GM10266 (cell line): ENCODE data around the gene GPR146.

Experiments
- DNase-seq: peaks from one replicate; pipeline ENCODE4 v3.0.0; 2012; ENCODE audit errors: extremely low spot score
- TF ChIP-seq, protein P1 (sequence below): IDR thresholded peaks from 2 replicates; pipeline ENCODE4 v1.5.1; 2012; ENCODE audit warnings: mild to moderate bottlenecking, low read depth; ENCODE audit not compliant: control insufficient read depth, insufficient read depth; ENCODE audit errors: missing control alignments

Gene GPR146

DNA sequence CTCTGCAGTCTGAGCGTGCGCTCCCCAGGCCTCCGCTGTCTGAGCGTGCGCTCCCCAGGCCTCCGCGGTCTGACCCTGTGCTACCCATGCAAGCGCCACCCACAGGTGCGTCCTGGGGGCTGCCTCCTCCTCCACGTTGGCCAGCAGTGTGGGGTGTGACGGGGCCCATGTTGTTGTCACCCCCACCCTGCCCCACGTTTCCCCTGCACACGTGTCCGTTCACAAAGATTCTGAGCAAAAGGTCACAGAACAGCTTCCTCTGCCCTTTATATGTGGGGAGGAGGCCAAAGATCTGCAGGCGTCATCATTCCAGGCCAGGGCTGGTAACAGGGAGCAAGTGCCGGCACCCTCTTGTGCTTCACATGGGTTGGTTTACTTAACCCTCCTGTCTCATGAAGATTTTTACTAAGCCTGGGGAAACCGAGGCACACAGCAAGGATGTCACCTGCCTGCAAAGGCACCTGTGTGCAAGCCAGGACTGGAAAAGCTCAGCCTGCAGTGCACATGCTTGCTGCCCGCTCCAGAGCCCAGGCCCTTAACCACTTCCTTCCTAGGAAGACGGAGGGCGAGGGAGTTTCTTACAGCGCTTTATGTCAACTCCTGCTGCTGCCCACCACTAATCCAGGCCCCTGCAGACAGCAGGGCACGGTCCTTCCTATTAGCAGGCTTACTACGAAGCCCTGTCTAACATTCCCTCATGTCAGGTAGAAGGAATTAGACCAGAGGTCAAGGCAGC, 4.8 kb downstream of the GPR146 start:
- DNase-seq: no peak
- TF ChIP-seq, protein P1, sequence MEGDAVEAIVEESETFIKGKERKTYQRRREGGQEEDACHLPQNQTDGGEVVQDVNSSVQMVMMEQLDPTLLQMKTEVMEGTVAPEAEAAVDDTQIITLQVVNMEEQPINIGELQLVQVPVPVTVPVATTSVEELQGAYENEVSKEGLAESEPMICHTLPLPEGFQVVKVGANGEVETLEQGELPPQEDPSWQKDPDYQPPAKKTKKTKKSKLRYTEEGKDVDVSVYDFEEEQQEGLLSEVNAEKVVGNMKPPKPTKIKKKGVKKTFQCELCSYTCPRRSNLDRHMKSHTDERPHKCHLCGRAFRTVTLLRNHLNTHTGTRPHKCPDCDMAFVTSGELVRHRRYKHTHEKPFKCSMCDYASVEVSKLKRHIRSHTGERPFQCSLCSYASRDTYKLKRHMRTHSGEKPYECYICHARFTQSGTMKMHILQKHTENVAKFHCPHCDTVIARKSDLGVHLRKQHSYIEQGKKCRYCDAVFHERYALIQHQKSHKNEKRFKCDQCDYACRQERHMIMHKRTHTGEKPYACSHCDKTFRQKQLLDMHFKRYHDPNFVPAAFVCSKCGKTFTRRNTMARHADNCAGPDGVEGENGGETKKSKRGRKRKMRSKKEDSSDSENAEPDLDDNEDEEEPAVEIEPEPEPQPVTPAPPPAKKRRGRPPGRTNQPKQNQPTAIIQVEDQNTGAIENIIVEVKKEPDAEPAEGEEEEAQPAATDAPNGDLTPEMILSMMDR: no peak

DNA sequence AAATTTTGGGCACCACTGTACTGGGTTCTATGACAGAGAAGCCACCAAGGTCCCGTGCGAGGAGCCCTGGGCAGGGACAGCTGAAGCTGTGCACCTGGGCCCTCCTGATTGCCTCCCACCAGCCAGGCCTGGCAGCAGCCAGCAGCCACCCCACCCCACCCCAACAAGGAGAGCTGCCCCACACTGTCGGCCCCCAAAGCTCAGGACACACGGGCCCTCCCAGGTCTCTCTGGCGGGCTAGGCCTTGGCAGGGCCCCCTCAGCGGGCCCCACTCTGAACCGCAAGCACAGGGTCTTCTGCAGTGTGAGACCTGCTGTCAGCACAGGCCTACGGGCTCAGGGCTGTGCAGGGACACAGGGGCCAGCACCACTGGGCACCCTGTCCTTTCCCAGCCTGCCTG, 5.5 kb downstream of the GPR146 start:
- TF ChIP-seq, protein P1: no peak
- no peak for DNase-seq

DNA sequence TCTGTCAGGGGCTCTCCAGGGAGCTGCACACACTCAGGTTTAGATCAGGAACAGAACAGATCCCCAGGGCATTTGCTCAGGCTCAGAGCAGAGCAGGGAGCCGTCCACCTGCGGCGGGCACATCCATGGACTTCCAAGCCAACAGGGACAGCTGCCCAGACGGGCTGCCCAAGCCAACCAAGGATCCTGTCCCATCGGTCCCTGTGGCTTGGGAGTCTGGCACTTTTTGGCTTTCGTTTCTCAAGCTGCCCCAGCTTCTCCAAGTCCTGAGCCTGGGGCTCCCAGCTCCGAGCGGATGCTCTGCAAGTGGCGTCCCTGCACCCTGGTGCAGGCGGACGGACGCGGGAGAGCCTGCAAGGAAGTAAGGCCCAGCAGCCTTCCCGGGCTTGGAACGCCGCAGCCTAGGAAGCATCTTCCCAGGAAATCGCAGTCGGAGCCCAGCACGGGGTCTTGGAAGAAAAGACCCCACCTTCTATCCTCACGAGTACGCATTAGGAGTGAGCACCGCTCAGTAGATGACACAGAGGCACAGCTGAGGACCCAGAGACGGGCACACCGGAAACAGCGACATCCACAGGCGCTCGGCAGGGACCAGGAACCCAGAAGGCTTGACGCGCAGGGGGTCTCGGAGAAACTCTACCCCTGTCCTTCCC, 6.0 kb downstream of the GPR146 start:
- DNase-seq: no peak

DNA sequence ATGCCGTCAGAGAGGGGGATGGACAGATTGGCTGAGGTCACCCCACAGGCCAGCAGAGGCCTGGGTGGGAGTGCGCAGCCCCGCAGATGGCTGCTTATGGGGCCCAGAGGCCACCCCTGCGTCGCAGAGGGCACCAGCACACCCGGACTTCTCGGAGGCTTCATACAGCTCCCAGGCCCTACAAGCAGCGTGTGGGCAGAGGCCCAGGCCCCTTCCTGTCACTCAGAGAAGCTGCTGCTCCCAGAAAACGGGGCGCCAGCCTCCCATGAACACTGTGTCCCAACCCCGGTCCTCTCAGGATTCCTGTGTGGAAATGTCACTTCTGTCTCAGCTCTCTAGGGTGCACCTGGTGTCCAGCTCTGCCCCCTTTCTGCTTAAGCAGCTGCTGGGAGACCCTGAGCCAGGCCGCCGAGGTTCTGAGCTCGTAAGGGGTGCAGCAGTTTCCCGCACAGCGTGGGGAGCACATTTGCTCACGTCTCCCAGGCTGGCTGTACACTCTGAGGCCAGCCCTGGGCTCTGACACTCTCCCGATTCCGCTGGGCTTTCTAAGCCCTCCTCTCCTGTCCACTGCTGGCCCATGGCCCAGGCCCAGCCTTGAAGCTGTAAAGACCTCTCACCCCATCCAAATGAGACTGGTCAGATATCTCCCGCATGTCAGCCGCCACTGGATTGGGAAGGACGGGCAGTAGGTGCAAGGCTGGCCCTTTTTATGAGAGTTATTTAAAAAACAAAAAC, 6.8 kb downstream of the GPR146 start:
- no peak for DNase-seq
- TF ChIP-seq, protein P1: no peak

More for the DNA sequence above, 6.0 kb downstream of the GPR146 start:
- TF ChIP-seq, protein P1: no peak

DNA sequence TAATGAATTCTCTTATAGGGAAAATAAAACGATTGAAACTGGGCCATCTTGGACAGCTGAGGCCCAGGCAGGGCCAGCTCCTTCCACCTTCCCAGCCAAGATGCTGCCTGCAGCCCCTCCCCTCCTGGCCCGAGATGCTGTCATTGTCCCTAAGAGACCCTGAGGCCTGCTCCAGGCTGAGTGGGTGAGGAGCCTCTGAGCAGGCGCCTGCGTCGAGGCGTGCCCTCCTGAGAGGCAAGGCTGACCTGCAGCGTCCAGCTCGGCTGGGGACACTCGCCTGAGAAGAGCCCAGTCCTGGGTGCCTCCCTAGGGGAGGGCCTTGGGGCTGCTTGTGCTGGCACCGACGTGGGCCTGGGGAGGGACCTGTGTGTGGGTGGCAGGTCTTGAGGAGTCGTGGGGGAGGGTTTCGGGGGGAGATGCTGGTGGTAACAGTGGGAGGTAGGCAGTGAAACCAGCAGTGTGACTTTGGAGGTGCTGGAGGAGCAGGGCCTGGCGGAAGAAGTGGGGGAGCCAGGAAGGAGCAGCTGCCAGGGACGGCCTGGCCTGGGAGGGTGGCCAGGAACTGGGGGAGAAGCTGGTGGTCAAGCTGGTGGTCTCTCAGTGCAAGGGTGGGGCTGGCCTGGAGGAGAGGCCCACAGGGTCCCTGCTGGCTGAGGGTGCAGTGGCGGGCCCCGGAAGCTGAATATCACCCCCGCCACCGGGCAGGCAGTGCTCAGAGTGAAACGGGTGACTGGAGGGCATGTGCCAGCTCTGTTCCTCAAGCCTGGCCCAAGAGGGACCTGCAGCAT, 7.9 kb downstream of the GPR146 start:
- TF ChIP-seq, protein P1: no peak
- DNase-seq: no peak

DNA sequence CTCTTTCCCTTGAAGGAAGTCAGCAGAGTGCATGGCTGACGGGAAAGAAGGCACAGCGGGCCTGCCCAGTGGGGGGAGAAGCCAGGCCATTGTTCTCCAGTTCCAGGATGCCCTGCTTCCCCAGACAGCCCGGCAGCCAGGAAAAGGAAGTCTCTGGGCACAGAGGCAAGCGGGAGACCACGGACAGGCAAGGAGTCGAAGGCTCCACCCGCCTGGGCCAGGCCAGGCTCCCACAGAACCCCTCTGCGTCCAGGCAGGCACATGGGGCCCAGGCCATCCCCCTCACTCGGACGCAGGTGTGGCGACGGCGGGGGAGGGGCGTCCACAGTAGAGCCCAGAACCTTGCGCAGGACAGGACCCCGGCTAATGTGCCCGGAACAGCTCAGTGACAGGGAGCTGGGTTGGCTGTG, 8.7 kb downstream of the GPR146 start:
- no peak for DNase-seq
- TF ChIP-seq, protein P1: no peak
